HG02610 (cell line): ENCODE measurements around the gene SLC8A2.

Experiments used
- ATAC-seq: cut with Tn5 transposase; IDR thresholded peaks from one replicate; pipeline ENCODE4 v1.9.1; 2021; ENCODE audit warnings: mild to moderate bottlenecking, moderate library complexity; ENCODE audit not compliant: unreplicated experiment

The SLC8A2 gene

DNA sequence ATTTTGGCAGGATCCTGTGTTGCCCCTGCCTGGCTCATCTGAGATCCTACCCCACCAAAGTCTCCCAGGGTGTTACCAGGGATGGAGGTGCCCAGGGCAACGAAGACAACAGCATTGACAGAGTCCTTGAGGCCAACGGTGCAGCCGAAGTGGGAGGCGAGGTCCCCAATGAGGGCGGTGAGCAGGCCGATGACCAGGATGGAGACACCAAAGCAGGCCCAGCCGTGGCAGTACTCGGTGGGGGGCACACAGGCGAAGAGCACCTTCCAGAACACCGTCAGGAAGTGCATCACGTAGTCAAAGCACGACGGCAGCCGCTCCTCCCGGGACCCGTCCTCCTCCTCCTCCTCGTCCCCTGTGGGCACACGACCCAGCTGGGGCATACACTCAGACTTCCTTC lies 39.6 kb downstream of the SLC8A2 start:
- ATAC-seq = no peak

DNA sequence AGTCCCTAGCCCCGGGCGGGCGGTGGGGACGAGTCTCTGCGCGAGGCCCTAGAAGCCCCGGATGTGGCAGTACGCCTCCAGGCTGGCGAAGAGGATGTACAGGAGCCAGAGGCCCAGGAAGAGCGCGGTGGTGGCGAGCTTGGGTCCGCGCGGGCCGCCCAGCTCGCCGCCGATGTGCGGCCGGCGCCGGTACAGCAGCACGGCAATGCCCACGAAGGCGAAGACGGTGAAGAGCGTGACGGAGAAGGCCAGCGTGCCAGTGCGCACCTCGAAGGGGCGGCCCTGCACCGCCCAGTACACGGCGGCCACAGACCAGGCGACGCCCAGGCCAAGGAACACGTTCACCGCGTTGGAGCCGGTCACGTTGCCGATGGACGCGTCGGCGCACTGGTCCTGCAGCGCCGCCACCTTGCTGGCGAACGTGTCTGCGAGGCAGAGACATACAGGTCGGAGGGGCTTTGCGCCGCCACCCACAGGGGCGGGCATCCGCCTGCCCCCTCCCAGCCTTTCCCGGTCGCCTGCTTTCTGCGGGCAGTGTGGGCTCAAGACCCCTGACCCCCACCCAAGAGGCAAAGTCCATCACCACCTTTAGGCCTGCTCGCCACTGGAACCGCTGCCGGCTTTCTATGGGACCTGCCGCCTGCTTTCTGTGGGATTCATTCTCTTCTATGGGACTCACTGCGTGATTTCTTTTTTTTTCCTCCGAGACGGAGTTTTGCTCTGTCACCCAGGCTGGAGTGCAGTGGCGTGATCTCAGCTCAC lies 41.5 kb downstream of the SLC8A2 start:
- ATAC-seq = no peak

DNA sequence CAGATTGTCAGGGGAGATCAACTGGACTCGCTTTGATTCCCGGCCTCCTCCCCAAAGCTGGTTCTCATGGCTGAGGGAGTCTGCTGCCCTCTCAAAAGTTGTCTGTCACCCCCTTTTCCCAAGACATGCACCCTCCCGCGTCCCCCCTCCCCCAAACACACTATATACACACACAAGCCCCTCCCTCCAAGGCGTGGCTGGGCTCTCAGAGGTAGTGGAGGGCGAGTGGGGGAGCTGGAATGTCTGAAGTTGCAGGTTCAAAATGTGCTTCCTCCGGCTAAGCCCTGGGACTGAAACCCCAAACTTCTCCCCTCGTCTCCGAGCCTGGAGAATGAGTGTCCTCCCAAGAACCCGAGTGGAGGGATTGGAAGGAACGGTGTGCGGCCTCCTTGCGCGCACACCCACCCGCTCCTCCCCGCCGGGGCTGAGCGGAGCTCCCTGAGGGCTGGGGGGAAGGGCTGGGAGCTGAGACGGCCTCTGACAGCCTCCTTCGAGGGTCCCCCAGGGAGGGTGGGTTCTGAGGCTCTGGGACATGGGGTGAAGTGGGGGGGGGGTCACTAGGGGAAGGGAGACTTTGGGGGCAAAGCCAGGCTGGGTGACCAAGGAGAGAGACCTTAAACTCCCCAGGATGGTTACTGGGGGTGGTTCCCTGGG lies 42.4 kb downstream of the SLC8A2 start:
- ATAC-seq = no peak

DNA sequence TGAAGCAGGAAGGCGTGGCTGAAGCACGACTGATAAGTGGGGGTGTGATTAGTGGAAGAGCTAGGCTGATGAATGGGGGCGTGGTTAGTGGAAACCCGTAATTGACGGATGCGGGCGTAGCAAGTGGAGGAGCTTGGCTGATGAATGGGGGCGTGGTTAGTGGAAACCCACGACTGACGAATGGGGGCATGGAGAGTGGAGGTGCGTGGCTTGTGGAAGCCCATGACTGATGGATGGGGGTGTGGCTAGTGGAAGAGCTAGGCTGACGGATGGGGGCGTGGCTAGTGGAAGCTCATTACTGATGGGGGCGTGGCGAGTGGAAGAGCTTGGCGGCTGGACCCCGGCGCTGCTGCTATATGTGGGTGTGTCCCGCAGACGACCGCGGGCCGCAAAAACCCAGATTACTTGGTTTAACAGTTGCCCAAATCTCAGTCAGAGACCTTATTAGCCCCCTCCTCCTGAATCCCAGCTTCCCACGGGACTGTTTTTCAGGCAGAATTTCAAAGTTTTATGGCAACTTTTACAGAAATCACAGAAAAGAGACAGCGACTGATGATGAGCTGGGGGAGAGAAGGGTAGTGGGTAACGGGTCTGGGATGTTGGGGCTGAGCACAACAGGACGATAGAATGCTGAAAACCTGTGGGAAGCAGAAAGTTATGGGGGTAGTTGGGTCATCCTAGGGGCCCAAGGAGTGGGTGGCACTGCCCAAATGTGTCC lies 43.4 kb downstream of the SLC8A2 start:
- ATAC-seq = no peak

DNA sequence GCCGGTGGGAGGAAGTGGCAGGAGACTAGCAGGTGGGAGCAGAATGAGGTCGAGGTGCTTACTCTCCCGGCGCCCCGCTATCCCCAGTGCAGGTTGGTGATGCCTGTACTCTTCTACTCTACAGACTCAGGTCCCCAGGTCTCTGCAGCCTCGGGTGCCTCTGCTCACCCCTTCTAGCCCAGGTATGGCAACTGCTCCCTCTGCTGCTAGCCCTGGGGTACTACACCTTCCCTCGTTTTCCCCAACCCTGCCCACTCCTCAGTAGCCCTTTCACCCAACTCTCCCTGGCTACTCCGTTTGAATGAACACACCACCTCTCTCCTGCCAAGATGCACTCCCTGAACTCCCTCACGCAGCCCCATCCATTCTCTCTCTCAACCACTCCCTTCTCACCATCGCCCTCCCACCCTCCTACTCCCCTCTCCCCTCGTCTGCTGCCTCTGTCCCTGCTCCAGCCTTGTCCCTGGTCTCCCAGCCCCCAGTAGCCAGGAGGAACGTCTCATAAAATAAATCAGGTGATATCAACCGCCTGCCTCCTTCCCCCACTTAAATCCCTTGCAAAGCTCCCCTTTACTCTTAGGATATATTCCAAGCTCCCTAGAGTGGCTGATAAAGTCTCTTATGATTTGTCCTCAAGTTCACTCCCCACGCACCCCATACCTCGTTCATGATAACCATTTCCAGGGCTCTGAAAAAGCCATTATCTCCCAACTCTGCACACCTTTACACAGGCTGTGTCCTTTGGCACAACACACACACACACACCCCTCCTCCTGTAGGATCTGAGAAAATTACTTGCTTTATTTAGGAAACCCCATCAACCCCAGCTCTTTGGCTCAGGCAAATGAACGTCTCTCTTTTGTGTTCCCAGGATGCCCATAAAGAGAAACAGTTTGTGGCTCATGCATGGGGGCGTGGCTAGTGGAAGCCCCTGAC lies 44.2 kb downstream of the SLC8A2 start:
- ATAC-seq = no peak

DNA sequence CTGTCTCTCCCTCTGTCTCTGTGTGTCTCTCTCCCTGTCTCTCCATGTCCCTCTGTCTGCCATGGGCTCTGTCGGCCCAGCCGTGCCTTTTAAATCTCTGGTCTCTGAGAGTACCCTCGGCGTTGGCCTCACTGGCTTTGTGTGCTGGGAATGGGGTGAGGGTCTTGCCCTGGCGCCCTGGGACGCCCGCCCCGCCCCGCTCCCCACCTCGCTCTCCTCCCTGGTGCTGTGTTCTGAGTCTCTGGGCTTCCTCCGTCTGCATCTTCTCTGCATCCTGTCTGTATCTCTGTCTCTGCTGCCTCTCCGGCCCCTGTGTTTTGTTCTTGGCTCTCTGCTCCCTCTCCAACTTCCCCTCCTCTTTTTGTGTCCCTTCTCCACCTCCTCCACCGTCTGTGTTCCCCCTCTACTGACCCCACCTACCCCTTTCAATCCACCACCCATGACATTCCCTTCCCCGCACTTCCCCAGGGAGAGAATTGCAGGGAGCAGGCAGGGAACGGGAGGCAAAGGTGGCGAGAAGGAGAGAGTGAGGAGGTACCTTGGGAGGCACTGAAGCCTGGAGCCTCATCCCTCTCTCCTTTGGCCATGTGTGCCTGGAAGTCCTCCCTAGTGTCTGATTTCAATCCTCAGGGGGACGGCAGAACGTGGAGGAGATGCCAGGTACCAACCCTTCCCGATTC lies 48.4 kb downstream of the SLC8A2 start:
- no peak for ATAC-seq

DNA sequence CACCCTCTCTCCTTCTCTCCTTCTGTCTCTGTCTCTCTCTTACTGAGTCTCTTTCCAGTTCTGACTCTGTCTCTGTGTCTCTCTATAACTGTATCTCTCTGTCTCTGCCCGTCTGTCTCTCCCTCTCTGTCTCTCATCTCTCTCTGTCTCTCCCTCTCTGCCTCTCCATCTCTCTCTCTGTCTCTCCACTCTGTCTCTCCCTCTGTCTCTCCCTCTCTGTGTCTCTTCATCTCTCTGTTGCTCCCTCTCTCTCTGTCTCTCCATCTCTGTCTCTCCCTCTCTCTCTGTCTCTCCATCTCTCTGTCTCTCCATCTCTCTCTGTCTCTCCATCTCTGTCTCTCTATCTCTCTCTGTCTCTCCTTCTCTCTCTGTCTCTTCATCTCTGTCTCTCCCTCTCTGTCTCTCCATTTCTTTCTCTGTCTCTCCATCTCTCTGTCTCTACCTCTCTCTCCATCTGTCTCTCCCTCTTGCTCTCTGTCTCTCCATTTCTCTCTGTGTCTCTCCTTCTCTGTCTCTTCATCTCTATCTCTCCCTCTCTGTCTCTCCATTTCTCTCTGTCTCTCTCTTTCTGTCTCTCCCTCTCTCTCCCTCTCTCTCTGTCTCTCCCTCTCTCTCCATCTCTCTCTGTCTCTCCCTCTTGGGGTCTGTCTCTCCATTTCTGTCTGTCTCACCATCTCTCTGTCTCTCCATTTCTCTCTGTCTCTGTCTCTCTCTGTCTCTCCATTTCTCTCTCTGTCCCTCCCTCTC lies 49.1 kb downstream of the SLC8A2 start:
- no peak for ATAC-seq

DNA sequence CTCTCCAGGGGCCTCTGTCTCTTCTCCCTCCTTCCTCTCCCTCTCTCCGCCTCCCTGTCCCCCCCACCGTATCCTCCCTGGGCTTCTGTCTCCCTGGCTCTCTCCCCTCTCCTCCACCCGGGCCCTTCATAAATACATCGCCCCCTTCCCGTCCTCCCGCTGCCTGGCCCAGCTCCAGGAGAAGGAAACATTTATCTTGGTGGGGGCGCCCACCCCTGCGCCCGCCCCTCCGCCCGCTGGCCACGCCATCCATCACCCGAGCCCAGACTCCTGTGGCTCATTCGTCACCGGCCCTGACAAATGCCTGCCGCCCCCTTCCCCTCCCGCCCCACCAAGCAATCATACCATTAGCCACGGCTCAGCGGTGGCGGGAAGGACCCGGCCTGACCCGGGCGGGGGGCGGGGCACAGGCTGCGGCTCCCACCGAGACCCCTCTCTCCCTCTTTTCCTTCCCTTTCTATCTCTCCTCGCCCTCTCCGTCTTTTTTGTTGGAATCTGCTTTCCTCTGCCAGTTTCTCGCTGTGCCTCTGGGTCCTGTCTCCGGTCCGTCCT lies 49.8 kb downstream of the SLC8A2 start:
- no peak for ATAC-seq

DNA sequence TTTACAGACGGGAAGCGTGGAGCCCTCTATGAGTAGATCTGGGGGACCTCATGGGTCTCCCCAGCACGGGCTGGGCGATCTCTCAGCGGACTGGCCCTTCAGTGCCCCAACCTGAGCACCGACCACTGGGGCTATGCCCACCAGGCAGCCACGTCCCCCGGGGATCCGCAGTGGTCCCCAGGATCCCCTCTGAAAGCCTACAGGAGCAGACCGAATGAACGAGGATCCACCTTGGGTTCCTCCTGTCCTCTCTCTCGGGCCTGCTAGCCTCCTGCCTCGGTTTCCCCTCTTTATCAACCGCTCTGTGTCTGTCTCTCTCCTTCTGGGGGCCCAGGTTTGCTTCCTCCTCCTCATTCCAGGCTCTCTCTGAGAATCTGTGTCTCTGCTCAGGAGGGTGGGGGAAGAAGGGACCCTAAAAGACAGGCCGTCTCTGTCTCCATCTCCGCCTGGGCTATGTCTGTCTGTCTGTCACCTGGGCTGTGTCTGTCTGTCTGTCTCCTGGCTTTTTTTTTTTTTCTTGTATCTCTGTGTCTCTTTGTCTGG lies 50.4 kb downstream of the SLC8A2 start:
- no peak for ATAC-seq

DNA sequence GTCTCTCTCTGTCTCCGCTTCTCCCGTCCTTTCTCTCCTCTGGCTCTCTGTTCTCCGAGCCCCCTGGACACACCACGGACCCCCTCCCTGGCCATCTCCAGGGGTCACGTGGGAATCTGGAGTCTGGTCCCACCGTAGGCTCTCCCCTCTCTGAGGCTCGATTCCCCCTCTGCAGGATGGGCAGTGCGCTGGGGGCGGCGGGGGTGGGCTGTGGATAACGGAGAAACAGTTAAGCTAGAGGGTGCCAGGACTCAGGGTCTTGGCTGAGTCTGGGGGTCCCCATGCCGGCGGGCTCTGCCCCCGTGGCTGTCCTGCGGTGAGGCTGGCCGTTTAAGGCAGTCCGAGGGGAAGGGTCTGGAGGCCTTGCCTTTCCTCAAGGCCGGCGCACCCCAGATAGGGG lies 51.9 kb downstream of the SLC8A2 start:
- ATAC-seq = no peak

DNA sequence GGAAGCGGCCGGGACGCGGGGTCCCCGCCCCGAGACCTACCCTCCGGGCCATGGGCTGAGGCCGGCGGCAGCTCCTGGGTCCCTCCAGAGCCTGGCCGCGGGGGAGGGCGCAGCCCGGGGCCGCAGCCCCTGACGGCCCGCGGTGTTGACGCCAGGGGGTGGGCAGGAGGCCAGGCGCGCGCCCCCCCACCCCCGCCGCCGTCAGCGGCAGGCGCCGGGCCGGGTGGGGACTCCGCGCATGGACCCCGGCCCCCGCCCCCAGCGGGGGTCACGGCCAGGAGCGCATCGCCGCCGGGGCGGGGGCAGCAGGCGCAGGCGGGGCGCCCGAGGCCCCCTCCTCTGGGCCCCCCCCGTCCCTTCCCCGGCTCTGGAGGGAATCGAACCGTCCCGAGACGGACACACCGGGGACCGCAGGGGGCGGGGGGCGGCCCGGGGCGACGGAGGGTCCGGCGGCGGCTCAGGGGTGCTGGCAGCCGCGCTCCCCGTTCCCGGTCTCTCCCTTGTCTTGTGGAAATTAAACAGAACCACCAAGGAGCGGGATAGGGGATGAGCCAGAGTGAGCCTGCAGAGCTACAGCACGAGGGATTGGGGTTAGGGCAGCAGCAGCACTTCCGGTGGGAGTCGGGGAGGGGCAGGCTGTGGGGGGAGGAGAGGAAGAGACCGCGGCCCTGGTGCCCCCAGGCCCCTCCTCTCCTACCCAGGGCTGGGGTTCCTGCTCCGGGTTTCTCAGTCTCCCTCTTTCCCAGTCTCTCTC lies 52.5 kb downstream of the SLC8A2 start, which contains the start of gene MEIS3:
Gene MEIS3, minus strand, starts transcription at position 498 of the 754 bp plus-strand sequence. Its CDS starts 446 bp downstream, at position 52.
- ATAC-seq = no peak

DNA sequence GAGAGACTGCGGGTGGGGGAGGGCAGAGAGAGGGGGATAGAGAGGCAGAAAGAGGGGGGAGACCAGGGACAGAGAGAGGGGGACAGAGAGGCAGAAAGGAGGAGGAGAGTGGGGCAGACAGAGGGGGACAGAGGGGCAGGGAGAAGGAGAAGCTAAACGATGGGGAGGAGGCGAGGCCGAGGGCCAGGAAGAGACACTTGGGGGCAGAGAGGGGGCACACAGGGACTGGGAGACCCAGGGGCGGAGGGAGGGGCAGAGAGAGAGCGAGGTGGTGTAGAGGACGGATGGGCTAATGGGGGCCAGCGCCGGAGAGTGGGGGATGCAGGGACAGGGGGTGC lies 53.0 kb downstream of the SLC8A2 start:
- ATAC-seq = no peak

DNA sequence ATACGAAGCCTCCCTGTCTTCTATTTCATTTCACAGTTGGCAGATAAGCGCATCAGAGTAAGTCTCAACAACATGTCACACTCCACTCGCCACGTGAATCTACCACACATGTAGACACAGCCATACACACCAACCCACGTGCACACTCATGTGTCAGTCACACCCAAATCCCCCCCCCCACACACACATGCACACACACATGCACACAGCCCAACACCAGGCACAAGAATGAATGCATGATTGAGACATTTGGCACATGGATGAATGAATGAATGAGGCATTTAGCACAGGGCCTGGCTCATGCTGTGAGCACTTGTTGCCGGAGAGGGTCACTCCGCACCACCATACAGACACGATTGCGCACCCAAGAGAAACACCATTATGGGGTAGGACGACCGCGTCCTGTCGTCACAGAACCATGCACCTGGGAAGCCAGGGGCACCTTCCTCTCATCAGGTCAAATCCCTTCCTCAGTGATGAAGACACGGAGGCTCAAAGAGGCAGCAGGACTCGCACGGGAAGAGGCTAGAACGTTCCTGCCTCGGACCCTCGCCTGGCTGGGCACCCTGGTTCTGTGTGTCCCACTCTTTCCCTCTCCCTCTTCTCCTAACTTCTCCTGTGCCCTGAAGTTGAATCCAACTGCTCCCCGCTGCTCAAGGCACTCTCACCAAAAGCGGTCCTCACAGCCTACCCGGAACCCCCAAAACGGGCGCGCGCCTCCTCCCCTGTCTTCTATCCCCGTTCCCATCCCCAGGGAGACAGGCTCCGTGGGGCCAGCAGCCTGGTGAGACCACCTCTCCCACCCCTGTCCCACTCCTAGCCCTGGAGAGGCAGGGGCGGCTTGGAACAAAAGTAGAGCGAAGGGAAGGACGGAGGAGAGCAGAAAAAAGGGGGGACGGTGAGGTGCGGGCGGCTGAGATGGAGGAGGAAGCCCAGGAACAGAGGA lies 53.7 kb downstream of the SLC8A2 start:
- no peak for ATAC-seq

DNA sequence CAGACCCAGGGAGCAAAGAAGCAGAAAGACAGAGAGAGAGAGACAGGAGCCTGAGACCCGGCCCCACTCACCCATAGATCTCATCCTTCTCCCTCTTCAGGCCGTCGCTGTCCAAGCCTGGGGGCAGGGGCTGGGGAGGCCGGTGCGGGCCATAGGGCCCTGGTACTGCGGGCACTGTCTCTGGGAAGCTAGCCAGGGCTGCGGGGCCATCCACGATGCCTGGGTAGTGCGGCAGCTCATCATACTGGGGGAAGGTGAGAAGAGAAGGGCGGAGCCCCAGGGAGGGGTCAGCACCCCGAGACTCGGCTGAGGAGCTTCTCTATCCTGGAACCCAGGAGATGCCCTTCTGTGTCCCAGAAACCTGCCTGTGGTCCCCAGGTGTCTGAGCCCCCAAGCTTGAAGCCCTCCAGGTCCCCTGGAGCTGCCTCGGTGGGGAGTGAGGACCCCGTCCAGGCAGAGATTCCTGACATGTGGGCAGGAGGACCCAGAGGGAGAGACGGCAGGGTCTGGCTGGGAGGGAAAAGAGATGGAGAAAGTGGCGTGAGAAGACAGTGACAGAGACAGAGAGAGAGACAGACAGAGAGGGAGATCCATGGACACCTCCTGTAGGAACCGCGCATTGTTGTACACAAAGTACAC lies 54.5 kb downstream of the SLC8A2 start:
- ATAC-seq = no peak

DNA sequence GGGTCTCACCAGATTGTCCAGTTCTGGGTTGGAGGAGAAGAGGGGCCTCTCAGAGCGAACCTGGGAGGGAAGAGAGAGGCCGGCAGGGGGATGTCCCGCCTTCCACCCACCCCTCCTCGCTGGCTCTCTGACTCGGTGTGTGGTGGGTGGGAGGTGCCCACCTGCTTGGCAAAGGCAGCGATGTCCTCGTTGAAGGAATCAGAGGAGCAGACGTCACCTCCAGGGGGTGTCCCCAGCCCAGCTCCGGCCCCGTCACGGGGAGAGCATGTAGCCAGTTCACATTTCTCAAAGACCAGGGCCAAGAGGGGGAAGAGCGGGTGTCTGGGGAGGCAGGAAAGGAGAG lies 55.1 kb downstream of the SLC8A2 start:
- ATAC-seq = no peak

DNA sequence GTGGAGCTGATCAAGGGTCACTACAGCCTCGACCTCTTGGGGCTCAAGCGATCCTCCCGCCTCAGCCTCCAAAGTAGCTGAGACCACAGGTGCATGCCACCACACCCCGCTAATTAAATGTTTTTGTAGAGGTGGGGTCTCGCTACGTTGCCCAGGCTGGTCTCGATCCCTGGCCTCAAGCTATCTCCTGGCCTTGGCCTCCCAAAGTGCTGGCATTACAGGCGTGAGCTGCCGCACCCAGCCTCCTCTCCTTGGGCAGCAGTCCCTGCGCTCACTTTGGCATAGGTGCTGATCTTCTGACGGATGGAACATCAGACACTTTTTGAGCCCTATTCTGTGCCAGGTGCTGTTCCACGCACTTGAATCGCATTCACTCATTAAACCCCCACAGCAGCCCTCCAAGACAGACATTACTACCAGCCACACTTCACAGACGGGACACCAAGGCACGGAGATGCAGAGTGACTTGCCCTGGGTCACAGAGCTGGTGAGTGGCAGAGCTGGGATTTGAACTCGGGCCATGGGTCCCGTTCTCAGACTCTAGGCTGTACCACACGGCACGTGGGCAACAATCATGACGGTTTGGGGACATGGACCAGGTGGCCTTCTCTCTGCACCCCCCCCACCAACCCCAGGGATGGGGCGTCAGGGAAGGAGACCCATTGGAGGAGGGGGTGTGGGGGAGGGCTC lies 55.6 kb downstream of the SLC8A2 start:
- no peak for ATAC-seq
